Retinal pigment epithelial cell (primary cell): Measurements from ENCODE around the gene BICDL1.

Experiments
- DNase-seq: peaks from one replicate; pipeline ENCODE4 v3.0.0-alpha.2; 2010; ENCODE audit warnings: low read depth
- H3K4me3 ChIP-seq: 2 replicates; pipeline ENCODE4 v1.5.1; 2011; ENCODE audit warnings: mild to moderate bottlenecking, low read length, control low read depth, moderate library complexity
- TF ChIP-seq, protein P1 (sequence below): conservative IDR thresholded peaks from 2 replicates; pipeline ENCODE4 v1.5.1; 2011; ENCODE audit warnings: low read depth, low read length, control low read depth, inconsistent platforms

Gene BICDL1

DNA sequence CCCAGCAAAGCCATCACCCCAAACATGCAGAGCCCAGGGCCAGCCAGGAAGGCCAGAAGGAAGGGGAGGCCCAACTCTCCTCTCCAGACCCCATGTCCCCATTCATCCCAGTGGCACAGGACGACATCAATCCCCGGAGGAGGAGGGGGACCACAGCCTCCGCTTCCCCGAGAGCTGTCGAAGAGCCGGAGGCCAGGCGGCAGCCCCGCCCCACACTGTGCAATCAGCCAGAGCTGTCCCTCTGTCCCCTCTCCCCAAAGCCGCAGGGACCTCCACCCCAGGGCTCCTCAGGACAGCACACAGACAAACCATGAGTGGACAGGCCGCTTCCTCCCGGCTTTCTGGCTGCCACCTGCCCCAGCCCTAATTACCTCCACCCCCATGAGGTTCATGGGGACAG lies 110.7 kb downstream of the BICDL1 start:
- H3K4me3 ChIP-seq = no peak overlapping the region
- no peak for DNase-seq
- TF ChIP-seq, protein P1, sequence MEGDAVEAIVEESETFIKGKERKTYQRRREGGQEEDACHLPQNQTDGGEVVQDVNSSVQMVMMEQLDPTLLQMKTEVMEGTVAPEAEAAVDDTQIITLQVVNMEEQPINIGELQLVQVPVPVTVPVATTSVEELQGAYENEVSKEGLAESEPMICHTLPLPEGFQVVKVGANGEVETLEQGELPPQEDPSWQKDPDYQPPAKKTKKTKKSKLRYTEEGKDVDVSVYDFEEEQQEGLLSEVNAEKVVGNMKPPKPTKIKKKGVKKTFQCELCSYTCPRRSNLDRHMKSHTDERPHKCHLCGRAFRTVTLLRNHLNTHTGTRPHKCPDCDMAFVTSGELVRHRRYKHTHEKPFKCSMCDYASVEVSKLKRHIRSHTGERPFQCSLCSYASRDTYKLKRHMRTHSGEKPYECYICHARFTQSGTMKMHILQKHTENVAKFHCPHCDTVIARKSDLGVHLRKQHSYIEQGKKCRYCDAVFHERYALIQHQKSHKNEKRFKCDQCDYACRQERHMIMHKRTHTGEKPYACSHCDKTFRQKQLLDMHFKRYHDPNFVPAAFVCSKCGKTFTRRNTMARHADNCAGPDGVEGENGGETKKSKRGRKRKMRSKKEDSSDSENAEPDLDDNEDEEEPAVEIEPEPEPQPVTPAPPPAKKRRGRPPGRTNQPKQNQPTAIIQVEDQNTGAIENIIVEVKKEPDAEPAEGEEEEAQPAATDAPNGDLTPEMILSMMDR = no peak

- TF ChIP-seq, protein P1 = no peak
- H3K4me3 ChIP-seq = no peak overlapping the region
- peak; percentile 73 for DNase-seq
Measured at GRCh38 chr12:120100630-120101029, 111.6 kb downstream of the BICDL1 start.

GRCh38 chr12:120101182-120101581 lies 112.1 kb downstream of the BICDL1 start:
- no peak overlapping the region for H3K4me3 ChIP-seq
- TF ChIP-seq, protein P1 = no peak
- no peak for DNase-seq

DNA sequence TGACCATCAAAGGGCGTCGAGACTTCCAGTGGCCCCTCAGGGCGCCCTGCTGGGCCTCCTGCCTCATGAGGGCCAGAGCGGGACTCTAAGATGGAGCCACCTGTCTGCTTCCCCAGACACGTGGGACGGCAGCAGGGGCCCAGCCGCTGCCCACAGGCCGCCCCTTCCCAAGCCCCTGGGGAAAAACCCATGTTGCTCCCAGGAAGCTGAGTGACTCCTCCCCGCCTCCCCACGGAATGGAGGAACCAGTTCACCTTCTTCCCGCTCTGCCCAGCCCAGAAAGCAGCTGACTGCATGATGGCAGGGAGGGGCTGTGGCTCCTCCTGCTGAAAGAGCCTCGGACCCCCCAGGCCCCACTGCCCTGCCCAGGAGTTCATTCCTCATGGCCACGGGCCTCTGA lies 112.6 kb downstream of the BICDL1 start:
- TF ChIP-seq, protein P1 = no peak
- no peak for DNase-seq

GRCh38 chr12:120102189-120103043 lies 113.4 kb downstream of the BICDL1 start:
- H3K4me3 ChIP-seq = no peak overlapping the region
- no peak for DNase-seq
- TF ChIP-seq, protein P1 = no peak

More for the DNA sequence above, 112.6 kb downstream of the BICDL1 start:
- H3K4me3 ChIP-seq = no peak overlapping the region

DNA sequence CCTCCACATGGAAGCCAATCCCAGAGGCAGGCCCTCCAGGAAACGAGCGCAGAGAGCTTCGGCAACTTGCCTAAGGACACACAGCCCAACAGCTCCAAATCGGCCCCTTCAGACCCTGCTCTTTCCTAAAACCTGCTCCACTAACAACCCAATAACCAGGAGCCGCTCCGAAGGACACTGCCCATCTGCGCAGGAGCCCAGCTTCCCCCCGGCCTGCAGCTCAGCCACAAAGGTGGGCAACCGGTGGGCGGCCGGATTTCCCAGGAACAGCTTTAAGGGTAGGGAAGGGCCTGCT lies 114.0 kb downstream of the BICDL1 start:
- no peak for DNase-seq
- no peak overlapping the region for H3K4me3 ChIP-seq
- TF ChIP-seq, protein P1 = no peak

GRCh38 chr12:120103371-120103770 lies 114.3 kb downstream of the BICDL1 start:
- TF ChIP-seq, protein P1 = no peak
- no peak overlapping the region for H3K4me3 ChIP-seq
- DNase-seq = no peak
